H9 (cell line): Measurements from ENCODE around the gene CFAP57. TPM values are rescaled to one million over a fixed set of nuclear protein-coding genes. Genes with fewer than 3 reads are reported as not detected.

Experiments used
- DNase-seq: peaks from one replicate; pipeline ENCODE4 v3.0.0-alpha.2; 2017
- H2AFZ ChIP-seq: one replicate; pipeline ENCODE4 v1.6.1; 2013; ENCODE audit warnings: mild to moderate bottlenecking, low read length, control low read depth, moderate library complexity
- H2AK5ac ChIP-seq: 2 replicates; pipeline ENCODE4 v1.6.1; 2013; ENCODE audit warnings: low read length, control low read depth, mixed read lengths; ENCODE audit not compliant: insufficient read length
- H2BK120ac ChIP-seq: one replicate; pipeline ENCODE4 v1.6.1; 2013; ENCODE audit warnings: low read depth, mild to moderate bottlenecking, low read length, control low read depth, inconsistent platforms; ENCODE audit not compliant: poor library complexity, severe bottlenecking
- H2BK12ac ChIP-seq: 2 replicates; pipeline ENCODE4 v1.6.1; 2013; ENCODE audit warnings: low read length, control low read depth, mixed read lengths, low read depth; ENCODE audit not compliant: insufficient read length
- H2BK15ac ChIP-seq: 2 replicates; pipeline ENCODE4 v1.6.1; 2013; ENCODE audit warnings: low read depth, low read length, control low read depth
- H2BK20ac ChIP-seq: one replicate; pipeline ENCODE4 v1.6.1; 2013; ENCODE audit warnings: low read depth, mild to moderate bottlenecking, low read length, control low read depth, inconsistent platforms; ENCODE audit not compliant: poor library complexity, severe bottlenecking
- H2BK5ac ChIP-seq: 2 replicates; pipeline ENCODE4 v1.6.1; 2013; ENCODE audit warnings: low read length, control low read depth, mixed read lengths; ENCODE audit not compliant: insufficient read length
- H3K14ac ChIP-seq: 2 replicates; pipeline ENCODE4 v1.6.1; 2013; ENCODE audit warnings: low read length, control low read depth; ENCODE audit not compliant: insufficient read depth
- H3K18ac ChIP-seq: 2 replicates; pipeline ENCODE4 v1.6.1; 2013; ENCODE audit warnings: low read depth, mild to moderate bottlenecking, mixed read lengths, low read length, control low read depth; ENCODE audit not compliant: insufficient read length
- H3K23ac ChIP-seq: 2 replicates; pipeline ENCODE4 v1.6.1; 2013; ENCODE audit warnings: low read length, control low read depth, mixed read lengths, low read depth; ENCODE audit not compliant: insufficient read length
- H3K23me2 ChIP-seq: 2 replicates; pipeline ENCODE4 v1.6.1; 2013; ENCODE audit warnings: low read depth, mild to moderate bottlenecking, mixed read lengths, low read length, control low read depth; ENCODE audit not compliant: insufficient read length, poor library complexity, severe bottlenecking
- H3K27ac ChIP-seq: 2 replicates; pipeline ENCODE4 v1.5.1; 2013; ENCODE audit warnings: low read length, control low read depth, mixed read lengths, low read depth; ENCODE audit not compliant: insufficient read length
- H3K27me3 ChIP-seq: 2 replicates; pipeline ENCODE4 v1.6.1; 2013; ENCODE audit warnings: low read length, control low read depth, inconsistent platforms; ENCODE audit not compliant: insufficient read depth
- H3K4ac ChIP-seq: 2 replicates; pipeline ENCODE4 v1.6.1; 2013; ENCODE audit warnings: low read depth, mild to moderate bottlenecking, control low read depth, inconsistent platforms, low read length, moderate library complexity
- H3K4me1 ChIP-seq: 2 replicates; pipeline ENCODE4 v1.6.1; 2013; ENCODE audit warnings: low read length, control low read depth, inconsistent platforms; ENCODE audit not compliant: insufficient read depth
- H3K4me2 ChIP-seq: 2 replicates; pipeline ENCODE4 v1.6.1; 2013; ENCODE audit warnings: low read length, control low read depth, mixed read lengths; ENCODE audit not compliant: insufficient read length, insufficient read depth
- H3K56ac ChIP-seq: 2 replicates; pipeline ENCODE4 v1.6.1; 2013; ENCODE audit warnings: low read depth, mild to moderate bottlenecking, mixed read lengths, low read length, control low read depth; ENCODE audit not compliant: insufficient read length
- H3K79me1 ChIP-seq: 2 replicates; pipeline ENCODE4 v1.6.1; 2013; ENCODE audit warnings: low read depth, mild to moderate bottlenecking, moderate library complexity, low read length, control low read depth, inconsistent platforms; ENCODE audit not compliant: insufficient read depth, poor library complexity, severe bottlenecking
- H3K79me2 ChIP-seq: 2 replicates; pipeline ENCODE4 v1.6.1; 2013; ENCODE audit warnings: low read length, control low read depth, inconsistent platforms; ENCODE audit not compliant: insufficient read depth
- H3K9ac ChIP-seq: 2 replicates; pipeline ENCODE4 v1.6.1; 2013; ENCODE audit warnings: low read length, control low read depth, mixed read lengths; ENCODE audit not compliant: insufficient read length; ENCODE audit errors: extremely low read depth
- H3K9me3 ChIP-seq: one replicate; pipeline ENCODE4 v1.6.1; 2013; ENCODE audit warnings: low read depth, low read length, inconsistent platforms; ENCODE audit not compliant: control insufficient read depth
- H3T11ph ChIP-seq: one replicate; pipeline ENCODE4 v1.6.1; 2013; ENCODE audit warnings: mild to moderate bottlenecking, low read length, control low read depth, inconsistent platforms
- H4K20me1 ChIP-seq: one replicate; pipeline ENCODE4 v1.6.1; 2013; ENCODE audit not compliant: control insufficient read depth, insufficient read length, insufficient read depth
- H4K5ac ChIP-seq: 2 replicates; pipeline ENCODE4 v1.6.1; 2013; ENCODE audit warnings: low read depth, mild to moderate bottlenecking, mixed read lengths, low read length, control low read depth; ENCODE audit not compliant: insufficient read length
- H4K8ac ChIP-seq: replicated peaks from 2 replicates; pipeline ENCODE4 v1.6.1; 2013; ENCODE audit warnings: low read length, control low read depth, mixed read lengths, low read depth; ENCODE audit not compliant: insufficient read length
- H4K91ac ChIP-seq: 2 replicates; pipeline ENCODE4 v1.6.1; 2013; ENCODE audit warnings: low read depth, mild to moderate bottlenecking, moderate library complexity, mixed read lengths, low read length, control low read depth; ENCODE audit not compliant: insufficient read length
- H3K27ac Mint-ChIP-seq, 3 experiments: 2 replicates in 2 of 3; 3 replicates in 1 of 3; pipeline ENCODE4 v1.8.0; 2020 to 2021; ENCODE audit warnings: mixed read lengths in 3 of 3, mild to moderate bottlenecking in 1 of 3, moderate library complexity in 1 of 3
- H3K27me3 Mint-ChIP-seq: 2 replicates; pipeline ENCODE4 v1.8.0; 2021; ENCODE audit warnings: low read depth, mild to moderate bottlenecking, moderate library complexity, mixed read lengths
- H3K36me3 Mint-ChIP-seq, 3 experiments: 2 replicates in 2 of 3; 3 replicates in 1 of 3; pipeline ENCODE4 v1.8.0; 2020 to 2021; ENCODE audit warnings: low read depth in 3 of 3, mixed read lengths in 3 of 3; ENCODE audit not compliant: insufficient read depth in 1 of 3
- H3K4me1 Mint-ChIP-seq, 2 experiments: 2 replicates each; pipeline ENCODE4 v1.8.0; 2020; ENCODE audit warnings: mixed read lengths in 2 of 2
- H3K4me3 Mint-ChIP-seq, 2 experiments: 2 replicates in 1 of 2; 3 replicates in 1 of 2; pipeline ENCODE4 v1.8.0; 2020 to 2021; ENCODE audit warnings: mild to moderate bottlenecking in 2 of 2, mixed read lengths in 2 of 2, moderate library complexity in 1 of 2
- H3K9me3 Mint-ChIP-seq, 2 experiments: 2 replicates in 1 of 2; 3 replicates in 1 of 2; pipeline ENCODE4 v1.8.0; 2020; ENCODE audit warnings: mild to moderate bottlenecking in 2 of 2, mixed read lengths in 2 of 2, moderate library complexity in 1 of 2
- CTCF ChIP-seq: fragments of 200-600 bp; sonication (generic); conservative IDR thresholded peaks from 3 replicates; pipeline ENCODE4 v1.8.0; 2021; ENCODE audit warnings: antibody characterized with exemption, mild to moderate bottlenecking
- WGBS: extraction: QIAGEN DNeasy Blood & Tissue Kit; methylation state at CpG from one replicate; pipeline ENCODE4 v1.1.7; 2013; ENCODE audit warnings: missing lambda C conversion rate, low lambda C conversion rate, mixed read lengths; ENCODE audit not compliant: insufficient read length; ENCODE audit errors: extremely low coverage; 5-methylcytosine and 5-hydroxymethylcytosine counted together
- total RNA-seq: library from RNA; stranded (reverse); gene quantifications from 2 replicates; pipeline ENCODE4 v1.2.1, GENCODE V29; 2021

CFAP57 gene
- total RNA-seq, 1 experiment from 2014 or later: 0.33 TPM

- Mint-ChIP-seq H3K4me3 (no peak overlapping the region), H3K27ac (no peak overlapping the region; a peak in 1 of 7 replicates), H3K36me3 (no peaks in the 10 kb centered on the region), H3K27me3 (peaks cover 5% of the 10 kb centered on the region), H3K4me1 (peaks cover 4 to 6% of the 10 kb centered on the region in 2 experiments; a peak in 1 of 4 replicates), H3K9me3 (peaks cover 0 to 4% of the 10 kb centered on the region in 2 experiments; a peak in 3 of 5 replicates)
- Histone ChIP-seq H4K5ac (no peak overlapping the region), H3K4me1 (no peaks in the 10 kb centered on the region), H2BK15ac (no peak overlapping the region), H3K14ac (no peak overlapping the region), H3K4me2 (no peak overlapping the region), H3K9ac (no peak overlapping the region), H4K8ac (no peak overlapping the region), H4K91ac (no peak overlapping the region), H3K18ac (no peak overlapping the region), H3K27me3 (no peaks in the 10 kb centered on the region), H3K9me3 (no peaks in the 10 kb centered on the region), H3K79me1 (no peaks in the 10 kb centered on the region), H2BK20ac (no peak overlapping the region), H3K23me2 (no peaks in the 10 kb centered on the region), H2BK120ac (no peak overlapping the region), H3K4ac (no peak overlapping the region), H2BK5ac (no peak overlapping the region), H3T11ph (no peak overlapping the region), H2AFZ (no peak overlapping the region), H3K27ac (no peak overlapping the region), H2BK12ac (no peak overlapping the region), H3K23ac (no peak overlapping the region), H3K56ac (no peak overlapping the region), H3K79me2 (no peaks in the 10 kb centered on the region), H2AK5ac (no peak overlapping the region), H4K20me1 (no peaks in the 10 kb centered on the region)
- DNase-seq: no peak
- no CpG with 5 or more reads among the region's 7 CpGs for WGBS
- no peak for TF ChIP-seq CTCF
Observed at GRCh38 chr1:43156026-43156425, 16.1 kb upstream of the CFAP57 start.
